Sigmoid colon (tissue), 7 donors: ENCODE results near the gene DEF6. TPM values are rescaled to one million over a fixed set of nuclear protein-coding genes. Genes with fewer than 3 reads are reported as not detected.

ENCODE experiments used
- DNase-seq: peaks from one replicate; pipeline ENCODE4 v3.0.0-alpha.2; 2019
- H3K27ac ChIP-seq, 4 donors: fragments of 200-600 bp; sonication (generic); one replicate each; pipeline ENCODE4 v1.5.1; 2016 to 2019; ENCODE audit warnings: mild to moderate bottlenecking in 1 of 4
- H3K27me3 ChIP-seq, 3 donors: fragments of 200-600 bp; sonication (generic); one replicate each; pipeline ENCODE4 v1.5.1; 2019; ENCODE audit warnings: mild to moderate bottlenecking in 1 of 3
- H3K36me3 ChIP-seq, 4 donors: fragments of 200-600 bp; sonication (generic); one replicate each; pipeline ENCODE4 v1.5.1; 2016 to 2019
- H3K4me1 ChIP-seq, 4 donors: fragments of 200-600 bp; sonication (generic); one replicate each; pipeline ENCODE4 v1.5.1; 2017 to 2019
- H3K4me3 ChIP-seq, 4 donors: fragments of 200-600 bp; sonication (generic); one replicate each; pipeline ENCODE4 v1.5.1; 2017 to 2019; ENCODE audit warnings: mild to moderate bottlenecking in 2 of 4, moderate library complexity in 1 of 4
- H3K9me3 ChIP-seq, 4 donors: fragments of 200-600 bp in 3 of 4; sonication (generic) in 3 of 4; one replicate each; pipeline versions ENCODE4 v1.5.1 to v1.6.1; 2013 to 2019
- CTCF ChIP-seq, 4 experiments: fragments of 450-650 bp in 3 of 4; fragments of 200-600 bp in 1 of 4; IDR thresholded peaks; one replicate each; pipeline ENCODE4 v1.5.1; 2016 to 2019; ENCODE audit warnings: antibody characterized with exemption in 4 of 4, mild to moderate bottlenecking in 3 of 4, moderate library complexity in 2 of 4
- EP300 ChIP-seq, 4 donors: sonication (generic); formaldehyde crosslinking; IDR thresholded peaks; one replicate each; pipeline ENCODE4 v1.6.1; 2017; ENCODE audit warnings: antibody characterized with exemption in 4 of 4
- POLR2A ChIP-seq, 2 donors: fragments of 450-650 bp; IDR thresholded peaks; one replicate each; pipeline ENCODE4 v1.6.1; 2016; ENCODE audit warnings: antibody characterized with exemption in 2 of 2, mild to moderate bottlenecking in 2 of 2, moderate library complexity in 2 of 2
- POLR2AphosphoS5 ChIP-seq, 4 donors: sonication (generic); formaldehyde crosslinking; IDR thresholded peaks; one replicate each; pipeline ENCODE4 v1.6.1; 2017; ENCODE audit warnings: antibody characterized with exemption in 4 of 4
- WGBS, 2 donors: extraction: QIAGEN DNeasy Blood & Tissue Kit; methylation state at CpG; one replicate each; pipeline ENCODE4 v1.1.7; 2013; 5-methylcytosine and 5-hydroxymethylcytosine counted together
- intact Hi-C: fragments of 100-400 bp; cut with DNase I; formaldehyde crosslinking; loops from one replicate; pipeline ENCODE4 v1.15.1; 2023
- polyA plus RNA-seq, 3 donors: library from polyadenylated mRNA; stranded (reverse); fragments of 200-250 nt; gene quantifications; one replicate each; pipeline ENCODE4 v1.2.3, GENCODE V29; 2013
- total RNA-seq, 4 donors: library from RNA; depleted of rRNA; stranded (reverse); fragments of >200 nt; gene quantifications; one replicate each; pipeline ENCODE4 v1.1.0, GENCODE V29; 2016
- donor health status: healthy with polysubstance abuse.
- donor health status: Bipolar disorder and iron deficiency.
- donor health status: healthy.

DEF6 gene
- total and polyA plus RNA-seq, 7 donors: 1.4 to 30.1 (median 4.2) TPM

GRCh38 chr6:35275744-35276260 is 21.8 kb upstream of the DEF6 start:
- Histone ChIP-seq H3K27me3 (no peaks in the 10 kb centered on the region), H3K9me3 (no peaks in the 10 kb centered on the region), H3K27ac (peak overlapping the region in 2 of 4 donors; percentile 9 to 18), H3K4me1 (peaks cover 0 to 13% (median 11%) of the 10 kb centered on the region in 4 donors), H3K36me3 (no peaks in the 10 kb centered on the region), H3K4me3 (no peak overlapping the region)
- TF ChIP-seq EP300 (IDR thresholded peaks at IDR 0.05): no peak
- no peak for TF ChIP-seq POLR2AphosphoS5 (IDR thresholded peaks at IDR 0.05)
- no peak for TF ChIP-seq CTCF (IDR thresholded peaks at IDR 0.05)
- no peak for TF ChIP-seq POLR2A (IDR thresholded peaks at IDR 0.05)
- WGBS, 2 donors: 83 to 90% methylated on average over 4 of the region's 4 CpGs
- DNase-seq: no peak
- intact Hi-C loops: no loop called here

- H3K27me3 ChIP-seq: no peaks in the 10 kb centered on the region
- no peak for DNase-seq
- no peaks in the 10 kb centered on the region for H3K9me3 ChIP-seq
- peaks cover 15 to 29% (median 20%) of the 10 kb centered on the region in 4 donors for H3K36me3 ChIP-seq
- no peak for TF ChIP-seq EP300 (IDR thresholded peaks at IDR 0.05)
- TF ChIP-seq POLR2AphosphoS5 (IDR thresholded peaks at IDR 0.05): no peak
- TF ChIP-seq POLR2A (IDR thresholded peaks at IDR 0.05): no peak
- TF ChIP-seq CTCF (IDR thresholded peaks at IDR 0.05): no peak
- intact Hi-C loops: no loop called here
- H3K27ac ChIP-seq: no peak overlapping the region
- 93 to 95% methylated on average over 3 of the region's 3 CpGs for WGBS, 2 donors
- H3K4me3 ChIP-seq: no peak overlapping the region
- H3K4me1 ChIP-seq: peaks cover 0 to 13% (median 11%) of the 10 kb centered on the region in 4 donors
Measured at GRCh38 chr6:35278708-35279107, 18.9 kb upstream of the DEF6 start.

GRCh38 chr6:35280903-35281302 is 16.7 kb upstream of the DEF6 start:
- peak; percentile 63 for DNase-seq
- H3K27me3 ChIP-seq: no peaks in the 10 kb centered on the region
- intact Hi-C loops: no loop called here
- no peaks in the 10 kb centered on the region for H3K4me1 ChIP-seq
- no peaks in the 10 kb centered on the region for H3K9me3 ChIP-seq
- no peak overlapping the region for H3K27ac ChIP-seq
- peaks cover 16 to 51% (median 33%) of the 10 kb centered on the region in 4 donors for H3K36me3 ChIP-seq
- WGBS, 2 donors: 66 to 76% methylated on average over 4 of the region's 4 CpGs
- no peak for TF ChIP-seq POLR2A (IDR thresholded peaks at IDR 0.05)
- no peak for TF ChIP-seq POLR2AphosphoS5 (IDR thresholded peaks at IDR 0.05)
- no peak overlapping the region for H3K4me3 ChIP-seq

GRCh38 chr6:35282472-35282871 is 15.1 kb upstream of the DEF6 start:
- TF ChIP-seq POLR2AphosphoS5 (IDR thresholded peaks at IDR 0.05): no peak
- Histone ChIP-seq H3K4me1 (no peaks in the 10 kb centered on the region), H3K9me3 (no peaks in the 10 kb centered on the region), H3K27ac (no peak overlapping the region), H3K36me3 (peaks cover 28 to 67% (median 45%) of the 10 kb centered on the region in 4 donors), H3K27me3 (no peaks in the 10 kb centered on the region), H3K4me3 (no peak overlapping the region)
- no peak for DNase-seq
- intact Hi-C loops: no loop called here
- WGBS, 2 donors: 90 to 91% methylated on average over 2 of the region's 2 CpGs

- Histone ChIP-seq H3K36me3 (peaks cover 30 to 75% (median 53%) of the 10 kb centered on the region in 4 donors), H3K4me3 (no peak overlapping the region), H3K4me1 (no peaks in the 10 kb centered on the region), H3K27ac (no peak overlapping the region), H3K9me3 (no peaks in the 10 kb centered on the region), H3K27me3 (no peaks in the 10 kb centered on the region)
- no peak for DNase-seq
- no peak for TF ChIP-seq EP300 (IDR thresholded peaks at IDR 0.05)
- no peak for TF ChIP-seq CTCF (IDR thresholded peaks at IDR 0.05)
- no peak for TF ChIP-seq POLR2AphosphoS5 (IDR thresholded peaks at IDR 0.05)
- no peak for TF ChIP-seq POLR2A (IDR thresholded peaks at IDR 0.05)
- intact Hi-C loops: no loop called here
- 62 to 89% methylated on average over 2 of the region's 2 CpGs for WGBS, 2 donors
Measured at GRCh38 chr6:35283361-35283760, 14.3 kb upstream of the DEF6 start.
